GM23338 (cell line): ENCODE results near the gene ATP6V1A. TPM values are rescaled to one million over a fixed set of nuclear protein-coding genes. Genes with fewer than 3 reads are reported as not detected.

Source experiments
- ATAC-seq: fragments of 200-7000 bp; cut with Tn5 transposase; 3 replicates; pipeline ENCODE4 v1.9.1; 2020
- DNase-seq: peaks from one replicate; pipeline ENCODE4 v3.0.0-alpha.2; 2015; ENCODE audit warnings: low spot score
- H2AFZ ChIP-seq: fragments of 200-600 bp; sonication (generic); 2 replicates; pipeline ENCODE4 v1.8.0; 2016; ENCODE audit warnings: antibody characterized with exemption, mild to moderate bottlenecking, moderate library complexity
- H3F3A ChIP-seq: fragments of 200-600 bp; sonication (generic); replicated peaks from 2 replicates; pipeline ENCODE4 v1.8.0; 2017; ENCODE audit warnings: antibody characterized with exemption, mixed run types, low read depth
- H3K27ac ChIP-seq: fragments of 200-600 bp; sonication (generic); 2 replicates; pipeline ENCODE4 v1.6.1; 2016; ENCODE audit warnings: low read depth
- H3K27me3 ChIP-seq: fragments of 200-600 bp; sonication (generic); 2 replicates; pipeline ENCODE4 v1.8.0; 2016; ENCODE audit warnings: mild to moderate bottlenecking, mixed run types, moderate library complexity; ENCODE audit not compliant: insufficient read depth
- H3K36me3 ChIP-seq: fragments of 200-600 bp; sonication (generic); 2 replicates; pipeline ENCODE4 v1.8.0; 2016; ENCODE audit warnings: mild to moderate bottlenecking; ENCODE audit not compliant: insufficient read depth
- H3K4me1 ChIP-seq: fragments of 200-600 bp; sonication (generic); 2 replicates; pipeline ENCODE4 v1.8.0; 2016; ENCODE audit warnings: mild to moderate bottlenecking, moderate library complexity; ENCODE audit not compliant: insufficient read depth
- H3K4me2 ChIP-seq: fragments of 200-600 bp; sonication (generic); 2 replicates; pipeline ENCODE4 v1.7.1; 2017; ENCODE audit warnings: mixed run types
- H3K4me3 ChIP-seq: fragments of 200-600 bp; sonication (generic); 2 replicates; pipeline ENCODE4 v1.6.1; 2016; ENCODE audit warnings: mixed run types
- H3K79me2 ChIP-seq: fragments of 200-600 bp; sonication (generic); replicated peaks from 2 replicates; pipeline ENCODE4 v1.8.0; 2017; ENCODE audit warnings: mild to moderate bottlenecking; ENCODE audit not compliant: insufficient read depth
- H3K9me2 ChIP-seq: fragments of 200-600 bp; sonication (generic); 2 replicates; pipeline ENCODE4 v1.8.0; 2017; ENCODE audit not compliant: insufficient read depth
- H4K20me1 ChIP-seq: fragments of 200-600 bp; sonication (generic); replicated peaks from 2 replicates; pipeline ENCODE4 v1.8.0; 2017; ENCODE audit warnings: mild to moderate bottlenecking; ENCODE audit not compliant: insufficient read depth
- H3K27ac Mint-ChIP-seq: 2 replicates; pipeline ENCODE4 v1.8.0; 2020; ENCODE audit warnings: inconsistent platforms, mild to moderate bottlenecking, moderate library complexity, mixed read lengths
- H3K27me3 Mint-ChIP-seq: 3 replicates; pipeline ENCODE4 v1.8.0; 2022; ENCODE audit warnings: low read depth, mild to moderate bottlenecking, moderate library complexity, mixed read lengths, inconsistent platforms; ENCODE audit not compliant: insufficient read depth, poor library complexity
- H3K36me3 Mint-ChIP-seq: 3 replicates; pipeline ENCODE4 v1.8.0; 2021; ENCODE audit warnings: low read depth, mild to moderate bottlenecking, inconsistent platforms, moderate library complexity, mixed read lengths
- H3K4me1 Mint-ChIP-seq: 3 replicates; pipeline ENCODE4 v1.8.0; 2020; ENCODE audit warnings: mild to moderate bottlenecking, inconsistent platforms, mixed read lengths
- H3K4me3 Mint-ChIP-seq: 3 replicates; pipeline ENCODE4 v1.8.0; 2021; ENCODE audit warnings: moderate library complexity, mild to moderate bottlenecking, inconsistent platforms, mixed read lengths
- H3K9me3 Mint-ChIP-seq: 3 replicates; pipeline ENCODE4 v1.8.0; 2020; ENCODE audit warnings: moderate library complexity, mild to moderate bottlenecking, inconsistent platforms, mixed read lengths
- ETS1 ChIP-seq: IDR thresholded peaks from 2 replicates; pipeline ENCODE4 v1.6.1; 2016; ENCODE audit warnings: antibody characterized with exemption
- EZH2 ChIP-seq: fragments of 200-600 bp; sonication (generic); IDR thresholded peaks from one replicate; pipeline ENCODE4 v1.8.0; 2017; ENCODE audit warnings: antibody characterized with exemption, mild to moderate bottlenecking, low read depth; ENCODE audit not compliant: unreplicated experiment
- EZH2phosphoT487 ChIP-seq: fragments of 200-600 bp; sonication (generic); IDR thresholded peaks from one replicate; pipeline ENCODE4 v1.8.1; 2018; ENCODE audit warnings: antibody characterized with exemption; ENCODE audit not compliant: unreplicated experiment
- NANOG ChIP-seq: IDR thresholded peaks from 2 replicates; pipeline ENCODE4 v1.6.1; 2016; ENCODE audit warnings: antibody characterized with exemption, borderline replicate concordance
- REST ChIP-seq: IDR thresholded peaks from one replicate; pipeline ENCODE4 v1.6.1; 2018; ENCODE audit warnings: antibody characterized with exemption; ENCODE audit not compliant: unreplicated experiment
- ZNF331 ChIP-seq: fragments of 250-450 bp; sonication (Bioruptor Pico); IDR thresholded peaks from 2 replicates; pipeline ENCODE4 v1.5.0; 2020; ENCODE audit warnings: low read depth, mild to moderate bottlenecking, moderate library complexity
- ZNF462 ChIP-seq: fragments of 250-450 bp; sonication (Bioruptor Pico); IDR thresholded peaks from 2 replicates; pipeline ENCODE4 v1.5.0; 2020; ENCODE audit warnings: mild to moderate bottlenecking, moderate library complexity
- polyA plus RNA-seq: library from polyadenylated mRNA; unstranded; fragments of >200 nt; fragmentation: Nextera tagmentation; extraction: Ambion mirVana; gene quantifications from 2 replicates; pipeline ENCODE4 v1.2.1, GENCODE V29; 2016
- total RNA-seq: library from RNA; depleted of rRNA; stranded (reverse); fragments of >200 nt; shearing (Covaris generic); gene quantifications from 2 replicates; pipeline ENCODE4 v1.2.3, GENCODE V29; 2014

ATP6V1A gene
- total and polyA plus RNA-seq, 2 experiments from 2014 or later, result 38.0 to 87.3 TPM

GRCh38 chr3:113847247-113847646 lies 100.4 kb downstream of the ATP6V1A start (continued):
- TF ChIP-seq ZNF462 (CRISPR knock-in tag) (no peak), NANOG (no peak)

GRCh38 chr3:113847664-113848461 lies 101.0 kb downstream of the ATP6V1A start:
- Histone ChIP-seq H3K9me2 (no peaks in the 10 kb centered on the region), H2AFZ (no peak overlapping the region), H3K36me3 (no peaks in the 10 kb centered on the region), H3K4me2 (no peak overlapping the region), H3F3A (no peaks in the 10 kb centered on the region), H3K4me3 (no peak overlapping the region), H3K79me2 (no peaks in the 10 kb centered on the region), H4K20me1 (no peaks in the 10 kb centered on the region), H3K27me3 (no peaks in the 10 kb centered on the region), H3K27ac (no peak overlapping the region), H3K4me1 (no peaks in the 10 kb centered on the region)
- Mint-ChIP-seq H3K27ac (no peak overlapping the region; the same call in 1 of the 2 replicates), H3K36me3 (peaks cover 3% of the 10 kb centered on the region; the same call in 2 of the 3 replicates), H3K27me3 (no peaks in the 10 kb centered on the region), H3K4me3 (no peak overlapping the region), H3K4me1 (no peaks in the 10 kb centered on the region), H3K9me3 (peaks cover 4% of the 10 kb centered on the region; the same call in 2 of the 3 replicates)
- no peak for DNase-seq
- no peak for ATAC-seq
- TF ChIP-seq ETS1 (no peak), ZNF331 (CRISPR knock-in tag) (no peak), REST (no peak), EZH2phosphoT487 (no peak), NANOG (no peak), EZH2 (no peak)
